Jurkat, Clone E6-1 (cell line): ENCODE measurements around the gene RANBP2. TPM values are rescaled to one million over a fixed set of nuclear protein-coding genes. Genes with fewer than 3 reads are reported as not detected.
"Not testable (repeated sequence)": the region's sequence is repeated elsewhere in the genome, so short reads cannot be mapped to it uniquely, and the experiment has no call there.

Experiments used
- DNase-seq: peaks from one replicate; pipeline ENCODE4 v3.0.0-alpha.2; 2011; ENCODE audit warnings: low read depth, low spot score
- H3K4me3 ChIP-seq: 2 replicates; pipeline ENCODE4 v1.5.1; 2011; ENCODE audit warnings: mild to moderate bottlenecking, low read length, control low read depth, moderate library complexity
- polyA plus RNA-seq: library from polyadenylated mRNA; unstranded; fragments of >200 nt; gene quantifications from one replicate; pipeline ENCODE4 v1.2.1, GENCODE V29; 2012; ENCODE audit warnings: missing spikeins; ENCODE audit not compliant: insufficient read length, insufficient read depth

The RANBP2 gene
- 23.6 TPM for polyA plus RNA-seq

DNA sequence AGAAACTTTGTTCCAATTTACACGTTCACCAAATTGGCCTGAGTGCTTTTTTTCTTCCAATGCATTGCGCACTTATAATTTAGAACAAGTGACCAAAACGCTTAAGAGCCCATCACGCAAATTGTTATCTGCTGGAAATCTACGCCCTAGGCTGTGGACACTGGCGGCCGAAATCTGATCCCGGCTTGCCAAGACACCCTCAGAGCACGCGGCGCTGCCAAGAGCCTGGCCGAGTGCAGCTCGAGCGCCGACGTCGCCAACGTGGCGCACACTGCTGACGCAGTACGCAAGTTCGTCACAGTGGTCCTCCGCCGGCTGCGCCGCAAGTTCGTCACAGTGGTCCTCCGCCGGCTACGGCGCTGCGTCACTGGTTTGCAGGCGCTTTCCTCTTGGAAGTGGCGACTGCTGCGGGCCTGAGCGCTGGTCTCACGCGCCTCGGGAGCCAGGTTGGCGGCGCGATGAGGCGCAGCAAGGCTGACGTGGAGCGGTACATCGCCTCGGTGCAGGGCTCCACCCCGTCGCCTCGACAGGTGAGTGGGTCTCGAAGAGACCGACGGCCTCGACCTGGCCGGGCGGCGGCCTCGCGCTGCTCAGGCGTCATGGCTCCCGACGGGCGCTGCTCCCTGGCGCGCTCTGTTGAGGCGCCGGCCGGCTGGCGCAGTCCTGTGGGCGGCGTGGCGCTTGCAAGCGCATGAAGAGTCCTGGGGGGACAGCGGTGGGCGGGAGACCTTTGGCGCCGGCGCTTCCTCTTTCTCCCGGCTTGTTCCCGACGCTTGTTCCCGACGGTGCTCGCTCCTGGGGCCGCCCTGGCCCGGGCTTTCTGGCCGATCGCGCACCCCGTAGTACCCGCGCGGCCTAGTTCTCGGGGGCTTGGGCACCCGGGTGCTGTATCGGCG, at the start of gene RANBP2:
TSS of gene RANBP2 (plus strand) at position 334 of the 896 bp plus-strand sequence. CDS start at position 459, 125 bp downstream.
- peak within 1 kb of the TSS; percentile 83 for H3K4me3 ChIP-seq
- DNase-seq: peak; percentile 97

DNA sequence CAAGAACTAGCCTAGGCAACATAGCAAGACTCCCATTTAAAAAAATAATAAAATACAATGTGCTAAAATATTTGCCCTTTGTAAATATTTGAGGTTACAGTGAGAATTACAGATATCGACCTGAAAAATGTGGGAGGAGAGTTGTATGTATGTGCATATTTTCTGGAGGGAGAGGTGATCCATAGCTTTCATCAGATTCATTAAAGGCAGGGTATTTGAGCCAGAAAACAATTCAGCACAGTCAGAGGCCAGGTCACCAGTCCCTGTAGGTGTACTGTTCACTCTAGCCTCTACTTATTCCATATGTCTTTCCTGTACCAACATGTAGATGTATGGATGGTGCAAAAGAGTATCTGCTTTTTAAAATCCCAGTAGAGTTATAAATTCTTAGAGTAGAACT, 49.0 kb upstream of the RANBP2 start:
- not testable (repeated sequence) for H3K4me3 ChIP-seq, DNase-seq

DNA sequence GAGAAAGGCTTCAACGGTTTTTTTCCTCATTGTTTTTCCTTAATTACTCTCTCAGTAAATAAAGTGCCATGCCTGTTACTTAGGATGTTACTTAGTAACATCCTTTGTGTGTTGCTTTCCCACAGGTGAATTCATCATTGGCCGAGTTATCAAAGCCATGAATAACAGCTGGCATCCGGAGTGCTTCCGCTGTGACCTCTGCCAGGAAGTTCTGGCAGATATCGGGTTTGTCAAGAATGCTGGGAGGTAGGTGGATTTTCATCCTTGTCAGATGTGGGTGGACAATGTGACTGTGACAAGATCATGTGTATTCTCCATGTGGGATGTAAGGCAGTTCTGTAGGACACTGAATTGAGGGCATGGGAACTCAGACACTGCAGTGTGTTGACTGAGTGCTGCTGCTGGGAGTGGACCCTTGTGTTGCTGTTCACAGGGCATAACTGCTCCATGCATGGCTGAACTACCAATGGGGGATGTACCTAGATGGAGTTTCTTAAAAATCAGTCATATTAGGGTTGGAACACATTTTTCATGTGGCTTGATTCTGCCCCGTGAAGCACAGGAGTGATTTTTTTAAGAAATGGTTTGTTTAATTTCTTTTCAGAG, 47.0 kb upstream of the RANBP2 start:
- not testable (repeated sequence) for H3K4me3 ChIP-seq, DNase-seq

DNA sequence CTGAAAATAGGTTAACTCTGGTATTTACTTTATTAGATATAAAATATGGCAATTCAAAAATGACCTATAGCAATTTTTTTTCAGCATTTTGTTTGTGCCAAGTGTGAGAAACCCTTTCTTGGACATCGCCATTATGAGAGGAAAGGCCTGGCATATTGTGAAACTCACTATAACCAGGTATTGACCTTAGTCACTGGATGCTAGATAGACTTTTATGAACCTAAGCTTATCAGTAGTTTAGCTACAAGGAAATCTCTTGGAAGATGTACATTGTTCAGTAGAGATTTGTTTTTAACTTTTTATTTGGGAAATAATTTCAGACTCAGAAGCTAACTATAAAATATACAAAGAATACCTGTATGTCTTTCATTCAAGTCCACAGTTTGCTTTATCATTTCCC, 42.8 kb upstream of the RANBP2 start:
- not testable (repeated sequence) for H3K4me3 ChIP-seq, DNase-seq

DNA sequence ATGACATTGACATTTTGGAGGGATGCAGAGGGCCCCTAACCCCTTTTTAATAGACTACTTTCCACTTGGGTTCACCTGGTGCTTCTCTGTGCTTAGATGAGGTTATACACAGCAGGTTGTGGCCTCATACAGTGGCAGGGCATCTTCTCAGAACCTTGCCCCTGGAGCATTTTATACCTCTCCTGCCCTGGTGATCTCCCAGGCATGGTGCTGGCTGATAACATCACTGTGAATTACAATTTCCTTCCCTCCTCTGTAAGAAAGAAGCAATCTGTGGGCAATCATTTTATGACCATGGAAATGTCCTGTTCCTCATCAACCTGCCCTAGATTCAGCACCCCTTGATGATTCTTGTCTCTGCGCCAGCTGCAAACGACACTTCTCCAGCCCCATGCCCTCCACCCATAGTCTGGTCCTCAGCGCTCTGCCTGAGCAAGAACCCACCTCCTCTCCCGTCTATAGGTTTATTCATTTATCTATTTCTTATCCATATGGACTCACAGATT, 42.0 kb upstream of the RANBP2 start:
- not testable (repeated sequence) for H3K4me3 ChIP-seq, DNase-seq

DNA sequence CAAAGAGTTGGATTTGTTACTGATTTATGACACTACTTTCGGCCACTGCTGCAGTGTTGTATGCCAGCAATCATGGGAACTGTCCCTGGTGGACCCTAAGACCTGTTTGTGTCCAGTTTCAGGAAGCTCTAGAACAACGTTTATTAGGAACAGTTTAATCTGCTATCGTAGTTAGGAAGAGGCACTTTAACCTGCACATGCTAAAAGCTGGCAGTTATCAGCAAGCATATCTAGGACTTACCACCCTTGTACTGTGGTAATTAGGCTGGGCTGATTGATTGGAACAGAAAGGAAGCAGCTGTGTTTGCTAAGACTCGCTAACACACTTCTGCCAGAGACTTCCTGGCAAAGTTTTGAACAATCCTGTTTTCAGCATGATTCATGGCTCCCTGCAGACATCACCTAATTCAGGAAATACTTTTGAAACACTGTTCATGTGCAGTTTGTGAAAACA, 41.1 kb upstream of the RANBP2 start:
- H3K4me3 ChIP-seq: not testable (repeated sequence)
- DNase-seq: peak; percentile 41

DNA sequence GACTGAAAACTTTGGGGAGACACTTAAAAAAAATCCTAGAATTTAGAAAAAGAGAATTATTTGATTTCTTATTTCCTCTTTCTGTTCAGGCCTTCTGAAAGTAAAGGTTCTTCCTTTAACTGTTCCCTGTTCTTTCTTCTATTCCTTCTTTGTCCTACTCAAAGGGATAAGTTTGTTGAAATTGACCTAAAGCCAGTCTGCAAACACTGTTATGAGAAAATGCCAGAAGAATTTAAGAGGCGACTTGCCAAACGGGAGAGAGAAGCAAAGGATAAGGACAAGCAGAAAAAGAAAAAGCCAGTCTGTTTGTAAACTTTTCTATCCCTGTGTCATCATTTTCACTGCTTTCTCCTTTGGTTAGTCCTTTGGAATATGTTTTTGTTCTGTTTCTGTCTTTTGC, 38.5 kb upstream of the RANBP2 start:
- not testable (repeated sequence) for H3K4me3 ChIP-seq

DNA sequence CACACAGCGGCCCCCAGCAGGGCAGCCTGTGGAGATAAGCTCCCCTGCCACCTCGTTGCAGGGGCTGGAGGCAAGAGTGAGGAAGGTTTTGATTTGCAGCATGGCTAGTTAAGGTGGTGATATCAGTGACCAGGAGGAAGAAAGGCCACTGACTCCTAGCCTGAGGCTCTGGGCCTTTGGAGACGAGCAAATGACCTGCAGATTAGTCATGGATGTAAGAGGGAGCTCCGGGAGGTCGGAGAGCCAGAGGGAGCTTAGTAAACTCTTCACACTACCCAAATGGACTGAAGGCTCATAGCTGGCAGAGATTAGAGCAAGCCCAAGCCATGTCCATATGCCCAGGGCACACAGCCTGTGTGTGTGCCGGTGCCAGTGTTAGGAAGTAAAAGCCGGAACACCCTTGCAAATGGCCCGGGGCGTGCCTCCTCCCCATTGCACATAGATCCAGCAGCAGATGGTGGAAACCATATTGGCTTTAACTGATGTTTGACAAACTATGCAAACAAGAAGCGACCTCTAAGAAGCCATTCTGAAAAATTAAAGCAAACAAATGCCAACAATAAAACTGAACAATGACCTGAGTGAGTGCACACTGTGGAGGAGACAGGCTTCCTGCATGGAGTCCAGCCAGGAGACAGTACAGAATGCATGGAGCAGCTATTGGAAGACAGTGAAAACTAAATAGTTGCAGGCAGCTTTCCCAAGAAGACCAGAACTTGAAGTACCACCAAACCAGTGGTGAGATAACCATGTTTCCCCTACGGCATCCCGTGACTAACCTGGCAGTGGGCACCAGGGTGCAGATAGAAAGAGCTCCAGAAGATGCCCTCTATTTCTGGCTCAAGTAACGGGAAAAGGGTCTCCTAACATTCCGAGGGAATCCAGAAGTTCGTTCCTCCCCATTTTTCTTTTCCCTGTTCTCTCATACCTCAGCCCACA, 30.2 kb upstream of the RANBP2 start:
- H3K4me3 ChIP-seq, DNase-seq: not testable (repeated sequence)

More for the DNA sequence above, 38.5 kb upstream of the RANBP2 start:
- not testable (repeated sequence) for DNase-seq

DNA sequence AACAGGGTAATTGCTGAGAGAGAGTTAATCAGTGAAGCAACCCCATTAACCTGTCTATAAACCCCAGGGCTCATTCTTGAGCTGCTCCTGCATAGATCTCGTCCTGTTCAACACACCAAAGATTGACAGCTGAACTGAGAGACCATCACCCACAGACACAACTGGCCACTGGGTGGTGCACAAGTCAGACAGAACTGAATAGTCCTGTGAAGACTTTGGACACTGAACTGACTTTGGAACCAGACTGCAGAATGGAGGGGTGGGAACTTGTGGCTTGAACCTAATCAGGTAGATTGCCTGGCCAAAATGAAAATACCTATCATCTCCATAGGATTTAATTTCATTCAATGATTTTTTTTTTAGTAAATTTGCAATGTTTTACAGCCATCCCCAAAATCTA, 29.3 kb upstream of the RANBP2 start:
- not testable (repeated sequence) for DNase-seq, H3K4me3 ChIP-seq

DNA sequence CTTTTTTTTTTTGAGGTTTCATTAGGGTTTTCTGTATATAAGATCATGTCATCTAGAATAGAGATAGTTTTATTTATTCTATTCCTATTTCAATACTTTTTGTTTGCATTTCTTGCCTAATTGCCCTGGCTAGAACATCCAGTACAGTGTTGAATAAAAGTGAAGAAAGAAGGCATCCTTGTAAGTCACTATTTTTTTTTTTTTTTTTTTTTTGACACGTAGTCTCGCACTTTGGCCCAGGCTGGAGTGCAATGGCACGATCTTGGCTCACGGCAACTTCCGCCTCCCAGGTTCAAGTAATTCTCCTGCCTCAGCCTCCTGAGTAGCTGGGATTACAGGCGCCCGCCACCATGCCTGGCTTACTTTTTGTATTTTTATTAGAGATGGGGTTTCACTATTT, 27.8 kb upstream of the RANBP2 start:
- no peak for DNase-seq
- H3K4me3 ChIP-seq: no peak overlapping the region

DNA sequence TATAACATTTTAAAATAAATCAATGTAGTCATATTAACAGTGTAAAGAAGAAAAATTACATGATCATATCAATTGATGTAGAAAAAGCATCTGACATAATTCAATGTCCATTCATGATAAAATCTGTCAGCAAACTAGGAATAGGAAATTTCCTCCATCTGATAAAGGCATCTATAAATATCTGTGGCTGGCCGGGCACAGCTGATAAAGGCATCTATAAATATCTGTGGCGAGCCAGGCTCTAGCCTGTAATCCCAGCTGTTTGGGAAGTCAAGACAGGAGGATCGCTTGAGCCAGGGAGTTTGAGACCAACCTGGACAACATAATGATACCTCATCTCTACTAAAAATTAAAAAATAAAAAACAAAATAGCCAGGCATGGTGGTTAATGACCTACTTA, 18.1 kb upstream of the RANBP2 start:
- no peak overlapping the region for H3K4me3 ChIP-seq
- no peak for DNase-seq

DNA sequence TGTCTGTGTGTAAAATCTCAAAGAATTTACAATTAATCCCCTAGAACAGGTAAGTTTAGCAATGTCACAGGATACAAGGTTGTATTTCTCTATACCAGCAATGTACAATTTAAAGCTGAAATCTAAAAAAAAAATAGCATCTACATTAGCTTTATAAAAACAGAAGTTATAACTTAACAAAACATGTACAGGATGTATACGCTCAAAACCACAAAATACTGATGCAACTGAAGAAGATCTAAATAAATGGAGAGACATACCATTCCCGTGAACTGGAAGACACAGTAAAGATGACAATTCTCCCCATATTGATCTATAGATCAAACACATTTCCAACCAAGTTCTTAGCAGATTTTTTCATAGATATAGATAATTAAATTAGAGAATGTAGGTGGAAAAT, 17.5 kb upstream of the RANBP2 start:
- DNase-seq: no peak
- H3K4me3 ChIP-seq: no peak overlapping the region

DNA sequence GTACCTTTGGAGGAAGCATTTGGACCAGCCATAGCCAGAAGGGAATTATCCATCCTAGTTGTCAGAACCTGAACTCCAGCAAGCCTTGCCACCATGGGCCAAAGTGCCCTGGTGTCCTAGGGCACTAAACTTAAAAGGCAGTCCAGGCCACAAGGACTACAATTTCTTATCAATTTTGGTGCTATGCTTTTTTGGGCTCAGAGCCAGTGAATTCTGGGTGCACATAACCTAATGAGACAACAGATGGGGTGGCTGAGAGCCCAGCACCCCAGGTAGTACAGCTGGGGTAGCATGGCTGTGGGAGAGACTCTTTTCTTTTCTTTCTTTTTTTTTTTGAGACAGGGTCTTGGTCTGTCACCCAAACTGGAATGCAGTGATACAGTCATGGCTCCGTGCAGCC, 14.4 kb upstream of the RANBP2 start:
- DNase-seq: no peak

DNA sequence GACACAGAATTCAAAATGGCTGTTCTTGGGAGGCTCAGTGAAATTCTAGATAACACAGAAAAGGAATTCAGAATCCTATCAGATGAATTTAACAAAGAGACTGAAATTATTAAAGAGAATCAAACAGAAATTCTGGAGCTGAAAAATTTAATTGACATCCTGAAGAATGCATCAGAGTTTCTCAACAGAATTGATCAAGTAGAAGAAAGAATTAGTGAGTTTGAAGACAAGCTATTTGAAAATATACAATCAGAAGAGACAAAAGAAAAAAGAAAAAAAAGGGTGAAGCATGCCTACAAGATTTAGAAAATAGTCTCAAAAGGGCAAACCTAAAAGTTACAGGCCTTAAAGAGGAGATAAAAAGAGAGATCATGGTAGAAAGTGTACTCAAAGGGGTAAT, 12.0 kb upstream of the RANBP2 start:
- H3K4me3 ChIP-seq: no peak overlapping the region
- no peak for DNase-seq

More for the DNA sequence above, 14.4 kb upstream of the RANBP2 start:
- H3K4me3 ChIP-seq: no peak overlapping the region

DNA sequence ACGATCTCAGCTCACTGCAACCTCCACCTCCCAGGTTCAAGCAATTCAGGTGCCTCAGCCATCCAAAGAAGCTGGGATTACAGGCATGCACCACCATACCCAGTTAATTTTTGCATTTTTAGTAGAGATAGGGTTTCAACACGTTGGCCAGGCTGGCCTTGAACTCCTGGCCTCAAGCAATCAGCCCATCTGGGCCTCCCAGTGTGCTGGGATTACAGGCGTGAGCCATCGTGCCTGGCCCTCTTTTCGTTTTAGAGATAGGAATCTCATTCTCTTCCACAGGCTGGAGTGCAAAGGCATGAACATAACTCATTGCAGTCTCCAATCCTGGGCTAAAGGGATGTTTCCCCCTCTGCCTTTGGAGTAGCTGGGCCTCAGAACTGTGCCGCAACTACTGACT, 2.3 kb upstream of the RANBP2 start:
- not testable (repeated sequence) for DNase-seq, H3K4me3 ChIP-seq

DNA sequence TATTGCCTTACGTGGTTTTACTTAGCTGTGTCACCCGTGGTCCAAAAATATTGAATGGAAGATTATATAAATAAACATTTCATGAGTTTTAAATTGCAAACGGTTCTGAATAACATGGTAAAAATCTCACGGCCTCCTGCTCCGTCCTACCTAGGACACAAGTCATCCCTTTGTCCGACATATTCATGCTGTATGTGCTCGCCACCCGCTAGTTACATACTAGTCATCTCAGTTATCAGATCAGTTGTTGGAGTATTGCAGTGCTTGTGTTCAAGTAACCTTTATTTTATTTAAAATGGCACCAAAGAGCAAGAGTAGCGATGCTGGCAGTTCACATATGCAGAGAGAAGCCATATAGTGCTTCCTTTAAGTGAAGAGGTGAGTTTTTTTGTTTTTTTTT, 6.8 kb downstream of the RANBP2 start:
- DNase-seq, H3K4me3 ChIP-seq: not testable (repeated sequence)

DNA sequence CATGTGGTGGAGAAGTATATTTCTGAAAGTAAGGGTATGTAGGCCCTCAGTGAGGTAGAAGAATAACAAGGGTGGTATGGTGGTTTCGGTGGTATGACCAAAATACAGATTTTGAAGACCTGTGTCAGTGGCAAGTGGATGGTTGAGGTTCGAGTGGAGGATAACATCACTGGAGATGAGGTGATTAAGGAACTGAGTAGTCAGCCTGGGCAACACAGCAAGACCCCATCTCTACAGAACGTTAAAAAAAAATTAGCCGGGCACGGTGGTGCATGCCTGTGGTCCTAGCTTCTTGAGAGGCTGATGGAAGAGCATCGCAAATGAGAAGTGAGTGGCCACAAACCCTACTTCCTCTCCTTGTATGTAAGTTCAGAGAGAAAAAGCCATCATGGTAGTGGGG, 15.4 kb downstream of the RANBP2 start:
- DNase-seq, H3K4me3 ChIP-seq: not testable (repeated sequence)

DNA sequence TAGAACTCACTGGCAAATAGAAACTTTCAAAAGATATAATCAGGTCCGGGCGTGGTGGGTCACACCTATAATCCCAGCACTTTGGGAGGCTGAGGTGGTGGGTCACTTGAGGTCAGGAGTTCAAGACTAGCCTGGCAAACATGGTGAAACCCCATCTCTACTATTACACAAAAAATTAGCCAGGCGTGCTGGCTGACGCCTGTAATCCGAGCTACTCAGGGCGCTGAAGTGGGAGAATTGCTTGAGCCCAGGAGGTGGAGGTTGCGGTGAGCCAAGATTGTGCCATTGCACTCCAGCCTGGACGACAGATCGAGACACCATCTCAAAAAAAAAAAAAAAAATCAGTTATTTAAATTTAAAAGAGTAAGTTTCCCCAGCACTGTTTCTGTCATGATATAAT, 38.7 kb downstream of the RANBP2 start:
- DNase-seq, H3K4me3 ChIP-seq: not testable (repeated sequence)

DNA sequence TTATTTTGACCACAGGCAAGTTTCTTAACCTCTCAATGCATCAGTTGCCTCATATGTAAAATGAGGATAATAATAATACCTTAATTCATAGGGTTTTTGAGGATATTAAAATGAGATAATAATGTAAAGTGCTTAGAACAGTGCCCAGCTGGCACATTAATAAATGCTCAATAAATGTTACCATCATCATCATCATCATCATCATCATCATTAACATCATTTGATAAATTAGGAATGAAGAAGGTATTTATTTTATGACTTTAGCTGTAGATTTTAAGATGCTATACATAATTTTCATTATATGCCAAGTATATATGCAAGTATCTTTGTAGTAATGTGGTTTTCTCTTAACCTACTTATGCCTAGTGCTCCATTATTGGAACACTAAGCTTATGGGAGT, 43.3 kb downstream of the RANBP2 start:
- DNase-seq, H3K4me3 ChIP-seq: not testable (repeated sequence)
